Nephron (organoid): ENCODE data around the gene PLEKHM3.

Experiments
- H3K27ac Mint-ChIP-seq, 3 experiments: 2 replicates each; pipeline ENCODE4 v1.8.0; 2020; ENCODE audit warnings: mixed read lengths in 3 of 3, mild to moderate bottlenecking in 2 of 3, moderate library complexity in 1 of 3
- H3K27me3 Mint-ChIP-seq: 2 replicates; pipeline ENCODE4 v1.8.0; 2021; ENCODE audit warnings: low read depth, mild to moderate bottlenecking, moderate library complexity, mixed read lengths
- H3K36me3 Mint-ChIP-seq: 2 replicates; pipeline ENCODE4 v1.8.0; 2020; ENCODE audit warnings: low read depth, mixed read lengths
- H3K4me1 Mint-ChIP-seq: 2 replicates; pipeline ENCODE4 v1.8.0; 2020; ENCODE audit warnings: mixed read lengths
- H3K4me3 Mint-ChIP-seq, 3 experiments: 2 replicates each; pipeline ENCODE4 v1.8.0; 2020; ENCODE audit warnings: mild to moderate bottlenecking in 3 of 3, mixed read lengths in 3 of 3, moderate library complexity in 2 of 3
- H3K9me3 Mint-ChIP-seq: 2 replicates; pipeline ENCODE4 v1.8.0; 2020; ENCODE audit warnings: mixed read lengths
- TF ChIP-seq, protein P1 (sequence below), 3 experiments: fragments of 200-600 bp; sonication (generic); IDR thresholded peaks; one replicate each; pipeline ENCODE4 v1.5.0; 2021; ENCODE audit warnings: antibody characterized with exemption in 3 of 3; ENCODE audit not compliant: unreplicated experiment in 3 of 3

PLEKHM3 gene

DNA sequence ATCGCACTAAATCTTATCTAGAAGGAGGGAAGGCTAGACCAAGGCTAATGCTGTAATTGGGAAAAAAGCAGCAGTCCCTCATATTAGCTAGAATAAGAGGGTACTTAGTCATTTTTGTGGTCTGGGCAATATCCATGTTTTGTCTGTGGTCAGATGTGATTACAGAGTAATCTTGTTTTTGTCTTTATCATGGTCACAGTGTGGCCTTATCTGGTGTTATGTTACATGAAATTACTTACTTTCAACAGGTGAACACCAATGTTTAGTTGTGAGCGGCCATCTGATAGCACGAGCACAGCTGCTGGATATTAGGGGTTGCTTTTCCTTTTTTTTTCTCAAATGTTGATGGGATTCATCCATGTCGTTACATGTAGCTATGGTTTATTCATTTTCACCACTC is 23.7 kb upstream of the PLEKHM3 start:
- H3K36me3 Mint-ChIP-seq = no peaks in the 10 kb centered on the region
- no peak overlapping the region for H3K27ac Mint-ChIP-seq
- TF ChIP-seq, protein P1, sequence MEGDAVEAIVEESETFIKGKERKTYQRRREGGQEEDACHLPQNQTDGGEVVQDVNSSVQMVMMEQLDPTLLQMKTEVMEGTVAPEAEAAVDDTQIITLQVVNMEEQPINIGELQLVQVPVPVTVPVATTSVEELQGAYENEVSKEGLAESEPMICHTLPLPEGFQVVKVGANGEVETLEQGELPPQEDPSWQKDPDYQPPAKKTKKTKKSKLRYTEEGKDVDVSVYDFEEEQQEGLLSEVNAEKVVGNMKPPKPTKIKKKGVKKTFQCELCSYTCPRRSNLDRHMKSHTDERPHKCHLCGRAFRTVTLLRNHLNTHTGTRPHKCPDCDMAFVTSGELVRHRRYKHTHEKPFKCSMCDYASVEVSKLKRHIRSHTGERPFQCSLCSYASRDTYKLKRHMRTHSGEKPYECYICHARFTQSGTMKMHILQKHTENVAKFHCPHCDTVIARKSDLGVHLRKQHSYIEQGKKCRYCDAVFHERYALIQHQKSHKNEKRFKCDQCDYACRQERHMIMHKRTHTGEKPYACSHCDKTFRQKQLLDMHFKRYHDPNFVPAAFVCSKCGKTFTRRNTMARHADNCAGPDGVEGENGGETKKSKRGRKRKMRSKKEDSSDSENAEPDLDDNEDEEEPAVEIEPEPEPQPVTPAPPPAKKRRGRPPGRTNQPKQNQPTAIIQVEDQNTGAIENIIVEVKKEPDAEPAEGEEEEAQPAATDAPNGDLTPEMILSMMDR (IDR thresholded peaks at IDR 0.05; ENCODE audit: unreplicated experiment in 3 of 3) = no peak

GRCh38 chr2:208047840-208048239 is 22.5 kb upstream of the PLEKHM3 start:
- Mint-ChIP-seq H3K4me3 (no peak overlapping the region), H3K4me1 (peaks cover 6% of the 10 kb centered on the region), H3K27ac (no peak overlapping the region), H3K27me3 (peaks cover 3% of the 10 kb centered on the region), H3K36me3 (no peaks in the 10 kb centered on the region), H3K9me3 (no peaks in the 10 kb centered on the region)
- TF ChIP-seq, protein P1 (IDR thresholded peaks at IDR 0.05; ENCODE audit: unreplicated experiment in 3 of 3) = no peak

More for the DNA sequence above, 23.7 kb upstream of the PLEKHM3 start:
- Mint-ChIP-seq H3K4me1 (peaks cover 6% of the 10 kb centered on the region), H3K9me3 (no peaks in the 10 kb centered on the region), H3K27me3 (peaks cover 3% of the 10 kb centered on the region), H3K4me3 (no peak overlapping the region)

- Mint-ChIP-seq H3K4me3 (no peak overlapping the region), H3K27ac (no peak overlapping the region), H3K4me1 (peaks cover 6% of the 10 kb centered on the region), H3K9me3 (no peaks in the 10 kb centered on the region), H3K36me3 (no peaks in the 10 kb centered on the region), H3K27me3 (peaks cover 3% of the 10 kb centered on the region)
- TF ChIP-seq, protein P1 (IDR thresholded peaks at IDR 0.05; ENCODE audit: unreplicated experiment in 3 of 3) = no peak
Observed at GRCh38 chr2:208046686-208047085, 21.4 kb upstream of the PLEKHM3 start.

DNA sequence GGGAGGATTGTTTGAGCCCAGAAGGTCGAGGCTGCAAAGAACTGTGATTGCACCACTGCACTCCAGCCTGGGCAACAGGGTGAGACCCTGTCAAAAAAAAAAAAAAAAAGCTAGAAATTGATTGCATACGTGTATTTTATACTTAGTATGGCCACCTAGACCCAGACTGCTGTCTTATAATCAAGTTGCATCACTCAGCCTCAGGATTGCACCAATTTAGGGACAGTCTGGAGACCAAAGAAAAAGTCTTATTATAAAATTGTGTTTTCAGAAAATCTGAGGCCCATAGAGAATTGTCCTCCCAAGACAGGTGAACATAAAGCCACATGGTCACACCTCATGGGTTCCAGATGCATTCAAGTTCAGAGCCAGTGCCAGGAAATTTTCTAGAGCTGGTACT is 17.1 kb upstream of the PLEKHM3 start:
- H3K4me1 Mint-ChIP-seq = no peaks in the 10 kb centered on the region

DNA sequence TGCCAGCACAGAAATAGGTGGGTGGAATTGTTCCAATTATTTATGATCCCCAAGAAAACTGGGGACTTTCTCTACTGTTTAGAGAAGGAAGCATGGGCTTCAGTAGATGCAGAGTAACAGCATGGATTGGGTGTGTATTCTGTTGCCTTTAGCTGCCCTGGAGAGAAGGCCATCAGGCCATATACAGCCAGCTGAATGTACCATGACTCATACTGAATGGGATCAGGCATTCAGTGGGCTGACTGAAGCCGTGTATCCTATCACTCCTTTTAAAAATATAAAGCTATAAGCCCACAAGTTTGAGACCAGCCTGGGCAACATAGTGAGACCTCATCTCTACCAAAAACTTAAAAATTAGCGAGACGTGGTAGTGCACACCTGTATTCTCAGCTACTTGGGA is 16.7 kb upstream of the PLEKHM3 start:
- H3K4me1 Mint-ChIP-seq = no peaks in the 10 kb centered on the region
- no peak overlapping the region for H3K27ac Mint-ChIP-seq
- H3K27me3 Mint-ChIP-seq = peaks cover 12% of the 10 kb centered on the region
- TF ChIP-seq, protein P1 (IDR thresholded peaks at IDR 0.05; ENCODE audit: unreplicated experiment in 3 of 3) = no peak
- no peaks in the 10 kb centered on the region for H3K9me3 Mint-ChIP-seq
- H3K4me3 Mint-ChIP-seq = no peak overlapping the region
- H3K36me3 Mint-ChIP-seq = no peaks in the 10 kb centered on the region

More for the DNA sequence above, 17.1 kb upstream of the PLEKHM3 start:
- no peak overlapping the region for H3K27ac Mint-ChIP-seq
- TF ChIP-seq, protein P1 (IDR thresholded peaks at IDR 0.05; ENCODE audit: unreplicated experiment in 3 of 3) = no peak
- H3K4me3 Mint-ChIP-seq = no peak overlapping the region
- peaks cover 12% of the 10 kb centered on the region for H3K27me3 Mint-ChIP-seq
- H3K36me3 Mint-ChIP-seq = no peaks in the 10 kb centered on the region
- no peaks in the 10 kb centered on the region for H3K9me3 Mint-ChIP-seq
